Adrenal gland (tissue), 12 donors: ENCODE results near the gene IQCM. TPM values are rescaled to one million over a fixed set of nuclear protein-coding genes. Genes with fewer than 3 reads are reported as not detected.
"Not testable (repeated sequence)": the region's sequence is repeated elsewhere in the genome, so short reads cannot be mapped to it uniquely, and the experiment has no call there.

Experiments
- DNase-seq, 7 donors: peaks; one replicate each; pipeline ENCODE4 v3.0.0-alpha.2; 2019 to 2020
- H3K27ac ChIP-seq, 5 donors: fragments of 200-600 bp; sonication (generic) in 4 of 5; 1 replicate in 3 of 5; 2 replicates in 2 of 5; pipeline versions ENCODE4 v1.5.1 to v1.8.0; 2016 to 2020; ENCODE audit warnings: mild to moderate bottlenecking in 1 of 5
- H3K27me3 ChIP-seq: fragments of 200-600 bp; 2 replicates; pipeline ENCODE4 v1.8.0; 2021
- H3K36me3 ChIP-seq, 2 donors: fragments of 200-600 bp; replicated peaks in 1 of 2; 1 replicate in 1 of 2; 2 replicates in 1 of 2; pipeline versions ENCODE4 v1.5.1 to v1.8.0; 2018 to 2022
- H3K4me1 ChIP-seq, 2 donors: fragments of 200-600 bp; replicated peaks in 1 of 2; 1 replicate in 1 of 2; 2 replicates in 1 of 2; pipeline versions ENCODE4 v1.5.1 to v1.8.0; 2018 to 2021
- H3K4me3 ChIP-seq, 4 donors: fragments of 200-600 bp; sonication (generic) in 3 of 4; one replicate each; pipeline ENCODE4 v1.5.1; 2016 to 2018
- H3K9me3 ChIP-seq, 3 donors: fragments of 200-600 bp; sonication (generic) in 1 of 3; replicated peaks in 1 of 3; 1 replicate in 2 of 3; 2 replicates in 1 of 3; pipeline versions ENCODE4 v1.5.1 to v1.8.0; 2016 to 2021
- POLR2A ChIP-seq, 2 donors: fragments of 450-650 bp; IDR thresholded peaks; one replicate each; pipeline ENCODE4 v1.6.1; 2017; ENCODE audit warnings: antibody characterized with exemption in 2 of 2, mild to moderate bottlenecking in 2 of 2, moderate library complexity in 1 of 2
- WGBS, 4 donors: extraction: QIAGEN DNeasy Blood & Tissue Kit in 2 of 4; methylation state at CpG; one replicate each; pipeline versions ENCODE4 v1.1.5 to v1.1.7; 2013 to 2017; 5-methylcytosine and 5-hydroxymethylcytosine counted together
- intact Hi-C, 2 donors: fragments of 100-400 bp; cut with DNase I; formaldehyde crosslinking; loops; one replicate each; pipeline versions ENCODE4 v1.14.1 to v1.15.0; 2022 to 2023
- polyA plus RNA-seq, 3 donors: library from polyadenylated mRNA; stranded (reverse); fragments of 200-250 nt in 2 of 3; fragments of 350-450 nt in 1 of 3; fragmentation: Illumina TruSeq in 1 of 3; extraction: RNeasy Lipid Tissue Mini Kit (QIAGEN cat#74804) in 1 of 3; gene quantifications; one replicate each; pipeline ENCODE4 v1.2.3, GENCODE V29; 2013 to 2014
- total RNA-seq, 9 donors: library from RNA; depleted of rRNA in 4 of 9; stranded (reverse); fragments of >200 nt in 4 of 9; fragments of 120-200 nt in 1 of 9; fragmentation: NEBNext Ultra II Directional in 1 of 9; extraction: Animal tissue kit (Norgen Biotek cat#: 25700) in 1 of 9; gene quantifications; one replicate each; pipeline versions ENCODE4 v1.1.0 to v1.2.4, GENCODE V29; 2013 to 2023
- TF ChIP-seq, protein P1 (sequence below), 6 experiments: fragments of 450-650 bp in 4 of 6; fragments of 200-600 bp in 2 of 6; sonication (generic) in 1 of 6; IDR thresholded peaks; 1 replicate in 5 of 6; 2 replicates in 1 of 6; pipeline versions ENCODE4 v1.5.1 to v1.8.0; 2016 to 2021; ENCODE audit warnings: antibody characterized with exemption in 6 of 6, mild to moderate bottlenecking in 2 of 6, moderate library complexity in 1 of 6
- donor health status: healthy with polysubstance abuse.
- donor health status: Bipolar disorder and iron deficiency.
- donor health status: DM: yes; HTN: yes; CAD: no.
- donor health status: DM: no; HTN: no; CAD: no.
- donor health status: DM: no; HTN: no; CAD: no.
- donor health status: DM: yes; HTN: yes; CAD: no.

Gene IQCM
- total and polyA plus RNA-seq, 12 donors: not detected

GRCh38 chr4:149512501-149512900 lies 303.1 kb downstream of the IQCM start:
- Histone ChIP-seq H3K4me1 (no peaks in the 10 kb centered on the region), H3K9me3 (no peaks in the 10 kb centered on the region), H3K27ac (no peak overlapping the region), H3K27me3 (no peaks in the 10 kb centered on the region), H3K4me3 (no peak overlapping the region), H3K36me3 (no peaks in the 10 kb centered on the region)
- intact Hi-C loops: no loop called here
- no peak for DNase-seq
- TF ChIP-seq, protein P1, sequence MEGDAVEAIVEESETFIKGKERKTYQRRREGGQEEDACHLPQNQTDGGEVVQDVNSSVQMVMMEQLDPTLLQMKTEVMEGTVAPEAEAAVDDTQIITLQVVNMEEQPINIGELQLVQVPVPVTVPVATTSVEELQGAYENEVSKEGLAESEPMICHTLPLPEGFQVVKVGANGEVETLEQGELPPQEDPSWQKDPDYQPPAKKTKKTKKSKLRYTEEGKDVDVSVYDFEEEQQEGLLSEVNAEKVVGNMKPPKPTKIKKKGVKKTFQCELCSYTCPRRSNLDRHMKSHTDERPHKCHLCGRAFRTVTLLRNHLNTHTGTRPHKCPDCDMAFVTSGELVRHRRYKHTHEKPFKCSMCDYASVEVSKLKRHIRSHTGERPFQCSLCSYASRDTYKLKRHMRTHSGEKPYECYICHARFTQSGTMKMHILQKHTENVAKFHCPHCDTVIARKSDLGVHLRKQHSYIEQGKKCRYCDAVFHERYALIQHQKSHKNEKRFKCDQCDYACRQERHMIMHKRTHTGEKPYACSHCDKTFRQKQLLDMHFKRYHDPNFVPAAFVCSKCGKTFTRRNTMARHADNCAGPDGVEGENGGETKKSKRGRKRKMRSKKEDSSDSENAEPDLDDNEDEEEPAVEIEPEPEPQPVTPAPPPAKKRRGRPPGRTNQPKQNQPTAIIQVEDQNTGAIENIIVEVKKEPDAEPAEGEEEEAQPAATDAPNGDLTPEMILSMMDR (IDR thresholded peaks at IDR 0.05): no peak
- no peak for TF ChIP-seq POLR2A (IDR thresholded peaks at IDR 0.05)
- 39 to 61% (median 46%) methylated on average over 1 of the region's 1 CpG for WGBS, 4 donors

GRCh38 chr4:149511558-149512298 lies 303.9 kb downstream of the IQCM start:
- DNase-seq: no peak
- no peak overlapping the region for H3K4me3 ChIP-seq
- no peaks in the 10 kb centered on the region for H3K4me1 ChIP-seq
- 92 to 98% (median 95%) methylated on average over 2 of the region's 2 CpGs for WGBS, 4 donors
- H3K9me3 ChIP-seq: no peaks in the 10 kb centered on the region
- TF ChIP-seq, protein P1 (IDR thresholded peaks at IDR 0.05): no peak
- TF ChIP-seq POLR2A (IDR thresholded peaks at IDR 0.05): no peak
- H3K36me3 ChIP-seq: no peaks in the 10 kb centered on the region
- H3K27me3 ChIP-seq: no peaks in the 10 kb centered on the region
- intact Hi-C loops: no loop called here
- H3K27ac ChIP-seq: no peak overlapping the region

GRCh38 chr4:149507309-149507708 lies 308.3 kb downstream of the IQCM start:
- intact Hi-C loops, H3K4me3 ChIP-seq, DNase-seq, H3K9me3 ChIP-seq, H3K27me3 ChIP-seq, H3K36me3 ChIP-seq, H3K4me1 ChIP-seq, H3K27ac ChIP-seq: not testable (repeated sequence)
- 91 to 97% (median 96%) methylated on average over 1 of the region's 1 CpG for WGBS, 4 donors

- Histone ChIP-seq H3K36me3 (no peaks in the 10 kb centered on the region), H3K27ac (no peak overlapping the region), H3K4me3 (no peak overlapping the region), H3K4me1 (no peaks in the 10 kb centered on the region), H3K9me3 (no peaks in the 10 kb centered on the region), H3K27me3 (no peaks in the 10 kb centered on the region)
- intact Hi-C loops: no loop called here
- no peak for TF ChIP-seq POLR2A (IDR thresholded peaks at IDR 0.05)
- TF ChIP-seq, protein P1 (IDR thresholded peaks at IDR 0.05): no peak
- 78 to 83% (median 82%) methylated on average over 2 of the region's 2 CpGs for WGBS, 4 donors
- no peak for DNase-seq
These were observed 314.8 kb downstream of the IQCM start for GRCh38 chr4:149500806-149501205.

DNA sequence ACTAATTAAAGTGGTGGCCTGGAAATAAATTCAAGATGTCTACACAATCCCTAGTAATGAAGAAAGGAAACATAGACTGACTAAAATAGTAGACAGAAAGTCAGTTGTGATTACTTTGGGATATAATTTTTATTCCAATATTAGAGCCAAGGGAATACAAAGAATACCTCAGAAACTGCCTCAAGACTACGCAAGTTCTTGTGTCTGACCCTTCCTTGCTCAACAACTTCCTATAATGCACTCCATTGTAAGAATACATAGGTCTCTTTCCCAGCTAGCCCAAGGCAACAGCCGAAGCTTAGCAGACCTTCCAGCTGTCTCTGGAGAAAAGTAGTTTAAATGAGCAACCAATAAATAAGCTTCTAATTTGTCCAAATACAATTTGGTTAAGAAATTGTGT lies 315.9 kb downstream of the IQCM start:
- 75 to 87% (median 80%) methylated on average over 2 of the region's 2 CpGs for WGBS, 4 donors
- no peak for DNase-seq
- Histone ChIP-seq H3K9me3 (no peaks in the 10 kb centered on the region), H3K4me3 (no peak overlapping the region), H3K36me3 (no peaks in the 10 kb centered on the region), H3K4me1 (no peaks in the 10 kb centered on the region), H3K27ac (no peak overlapping the region), H3K27me3 (no peaks in the 10 kb centered on the region)
- intact Hi-C loops: no loop called here
- TF ChIP-seq, protein P1 (IDR thresholded peaks at IDR 0.05): no peak
- TF ChIP-seq POLR2A (IDR thresholded peaks at IDR 0.05): no peak
